ENCODE data around the gene RALGAPB. TPM values are rescaled to one million over a fixed set of nuclear protein-coding genes. Genes with fewer than 3 reads are reported as not detected.

Gene RALGAPB
- total RNA-seq, 2 donors from 2014 or later: 24.8 to 30.1 TPM

DNA sequence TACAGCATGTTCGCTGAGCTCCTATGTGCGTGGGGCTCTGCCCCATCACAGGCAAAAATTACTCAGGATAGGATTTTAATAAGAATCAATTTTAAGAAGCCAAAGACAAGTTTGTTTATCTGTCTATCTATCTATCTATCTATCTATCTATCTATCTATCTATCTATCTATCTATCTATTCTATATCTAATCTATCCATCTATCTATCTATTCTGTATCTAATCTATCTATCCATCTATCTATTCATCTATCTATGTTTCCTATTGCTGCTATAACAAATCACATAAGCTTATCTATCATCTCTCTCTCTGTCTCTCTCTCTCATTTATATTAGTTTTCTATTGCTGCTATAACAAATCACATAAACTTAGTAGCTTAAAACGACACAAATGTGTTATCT lies 130.6 kb downstream of the RALGAPB start:
- Mint-ChIP-seq H3K36me3 (ENCODE audit: low read depth) (no peaks in the 10 kb centered on the region), H3K4me3 (no peak overlapping the region), H3K27ac (no peak overlapping the region), H3K27me3 (peaks cover 48% of the 10 kb centered on the region), H3K4me1 (peaks cover 7% of the 10 kb centered on the region), H3K9me3 (no peaks in the 10 kb centered on the region)
- ATAC-seq (replicated peaks): no peak

DNA sequence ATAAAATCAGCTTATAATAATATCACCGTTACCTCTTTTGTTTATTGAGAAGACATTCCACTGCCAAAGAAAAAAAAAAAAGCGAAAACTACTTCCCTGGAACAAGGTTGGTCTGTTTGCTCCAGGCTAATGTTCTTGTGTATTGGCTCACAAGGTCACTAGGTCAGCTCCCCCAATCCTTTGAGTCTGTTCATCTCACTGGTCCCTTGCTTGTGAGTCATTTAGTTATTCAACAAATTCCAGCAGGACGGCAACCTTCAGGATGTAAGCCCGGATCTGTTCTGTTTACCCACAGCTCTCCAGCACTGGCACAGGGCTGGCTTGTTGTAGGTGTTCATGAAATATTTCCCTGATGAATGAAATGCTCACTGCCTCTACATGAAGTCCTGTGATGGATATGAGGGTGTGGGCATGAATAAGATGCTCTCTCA lies 132.2 kb downstream of the RALGAPB start:
- Mint-ChIP-seq H3K4me1 (peaks cover 7% of the 10 kb centered on the region), H3K27ac (no peak overlapping the region), H3K9me3 (no peaks in the 10 kb centered on the region), H3K27me3 (peaks cover 49% of the 10 kb centered on the region), H3K36me3 (ENCODE audit: low read depth) (no peaks in the 10 kb centered on the region), H3K4me3 (no peak overlapping the region)
- no peak for ATAC-seq (replicated peaks)

DNA sequence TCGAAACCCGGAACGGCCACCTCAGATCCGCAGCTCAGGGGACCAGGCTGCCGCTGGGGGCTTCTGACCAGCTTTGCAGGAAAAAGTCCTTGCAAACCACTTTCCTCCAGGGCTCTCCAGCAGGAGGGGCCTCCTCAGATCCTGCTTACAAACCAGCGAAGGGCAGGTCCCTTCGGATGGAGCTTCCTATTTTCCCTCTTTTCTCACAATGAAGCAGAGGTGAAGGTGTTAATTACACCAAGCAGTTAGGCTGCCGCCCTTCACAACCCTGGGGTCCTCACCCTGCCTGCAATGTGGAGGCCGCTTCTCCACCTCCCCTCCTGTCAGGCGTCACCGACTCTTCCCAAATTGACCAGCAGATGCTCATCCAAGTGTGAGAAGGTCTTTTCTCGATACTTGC lies 134.7 kb downstream of the RALGAPB start:
- Mint-ChIP-seq H3K27me3 (peaks cover 34% of the 10 kb centered on the region), H3K36me3 (ENCODE audit: low read depth) (no peaks in the 10 kb centered on the region), H3K4me3 (no peak overlapping the region), H3K27ac (no peak overlapping the region), H3K4me1 (no peaks in the 10 kb centered on the region), H3K9me3 (no peaks in the 10 kb centered on the region)
- ATAC-seq (replicated peaks): no peak

DNA sequence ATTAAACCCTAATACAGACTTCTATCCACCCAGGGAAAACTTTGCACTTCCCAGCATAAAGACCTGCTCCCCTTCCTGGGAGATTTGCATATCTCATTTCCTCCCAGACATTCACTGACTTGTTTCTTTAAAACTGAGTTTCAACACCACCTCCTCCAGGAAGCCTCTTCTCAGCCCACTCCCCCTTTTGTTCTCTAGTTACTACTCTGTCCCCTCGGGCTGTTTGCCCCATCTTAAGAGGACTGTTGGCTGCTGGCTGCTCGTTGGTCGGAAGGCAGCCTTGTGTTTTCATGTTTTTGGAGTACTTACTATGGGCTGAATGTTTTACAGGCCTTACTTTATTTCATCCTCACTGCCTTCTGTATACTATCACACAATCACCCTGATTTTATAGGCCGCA lies 135.5 kb downstream of the RALGAPB start:
- no peak for ATAC-seq (replicated peaks)
- no peak overlapping the region for H3K27ac Mint-ChIP-seq
- no peaks in the 10 kb centered on the region for H3K4me1 Mint-ChIP-seq
- peaks cover 32% of the 10 kb centered on the region for H3K27me3 Mint-ChIP-seq
- no peaks in the 10 kb centered on the region for H3K36me3 Mint-ChIP-seq (ENCODE audit: low read depth)
- H3K9me3 Mint-ChIP-seq: no peaks in the 10 kb centered on the region
- no peak overlapping the region for H3K4me3 Mint-ChIP-seq

DNA sequence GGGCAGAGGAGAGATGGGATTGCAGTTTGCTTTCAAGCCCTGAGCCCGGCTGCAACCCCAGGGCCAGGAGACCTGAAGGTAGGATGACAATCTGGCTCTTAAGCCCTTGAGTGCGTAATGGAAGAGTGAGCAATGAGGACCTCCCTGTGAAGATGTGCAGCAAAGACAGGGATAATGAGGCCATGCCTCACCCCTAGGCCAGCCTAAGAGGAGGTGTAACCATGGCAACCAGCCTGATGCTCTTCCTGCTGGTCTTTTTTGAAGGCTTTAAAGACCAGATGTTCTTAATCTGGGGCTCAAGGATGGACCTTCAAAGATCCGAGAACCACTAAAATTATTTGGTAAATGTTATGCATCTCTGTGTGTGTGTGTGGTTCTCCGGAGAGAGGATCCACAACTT lies 137.2 kb downstream of the RALGAPB start:
- H3K36me3 Mint-ChIP-seq (ENCODE audit: low read depth): no peaks in the 10 kb centered on the region
- peaks cover 26% of the 10 kb centered on the region for H3K27me3 Mint-ChIP-seq
- no peak for ATAC-seq (replicated peaks)
- H3K9me3 Mint-ChIP-seq: no peaks in the 10 kb centered on the region
- no peaks in the 10 kb centered on the region for H3K4me1 Mint-ChIP-seq
- H3K27ac Mint-ChIP-seq: no peak overlapping the region
- no peak overlapping the region for H3K4me3 Mint-ChIP-seq

DNA sequence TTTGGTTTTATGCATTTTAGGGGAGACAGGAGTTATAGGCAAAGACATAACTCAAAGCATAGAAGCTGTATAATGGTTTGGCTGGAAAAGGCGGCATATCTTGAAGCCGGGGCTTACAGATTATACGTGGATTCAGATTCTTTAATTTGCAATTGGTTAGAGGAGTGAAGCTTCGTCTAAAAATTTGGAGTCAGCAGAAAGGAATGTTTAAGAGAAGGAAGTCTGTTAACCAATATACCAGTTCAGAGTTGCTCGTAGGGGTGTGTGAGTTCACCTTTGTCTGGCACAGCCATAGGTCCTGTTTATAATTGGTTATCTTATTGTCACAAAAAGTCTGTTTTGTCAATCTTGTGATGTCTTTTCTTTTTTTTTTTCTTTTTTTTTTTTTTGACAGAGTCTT lies 137.9 kb downstream of the RALGAPB start:
- Mint-ChIP-seq H3K27ac (no peak overlapping the region), H3K9me3 (no peaks in the 10 kb centered on the region), H3K27me3 (peaks cover 21% of the 10 kb centered on the region), H3K4me1 (no peaks in the 10 kb centered on the region), H3K36me3 (ENCODE audit: low read depth) (no peaks in the 10 kb centered on the region), H3K4me3 (no peak overlapping the region)
- ATAC-seq (replicated peaks): no peak

DNA sequence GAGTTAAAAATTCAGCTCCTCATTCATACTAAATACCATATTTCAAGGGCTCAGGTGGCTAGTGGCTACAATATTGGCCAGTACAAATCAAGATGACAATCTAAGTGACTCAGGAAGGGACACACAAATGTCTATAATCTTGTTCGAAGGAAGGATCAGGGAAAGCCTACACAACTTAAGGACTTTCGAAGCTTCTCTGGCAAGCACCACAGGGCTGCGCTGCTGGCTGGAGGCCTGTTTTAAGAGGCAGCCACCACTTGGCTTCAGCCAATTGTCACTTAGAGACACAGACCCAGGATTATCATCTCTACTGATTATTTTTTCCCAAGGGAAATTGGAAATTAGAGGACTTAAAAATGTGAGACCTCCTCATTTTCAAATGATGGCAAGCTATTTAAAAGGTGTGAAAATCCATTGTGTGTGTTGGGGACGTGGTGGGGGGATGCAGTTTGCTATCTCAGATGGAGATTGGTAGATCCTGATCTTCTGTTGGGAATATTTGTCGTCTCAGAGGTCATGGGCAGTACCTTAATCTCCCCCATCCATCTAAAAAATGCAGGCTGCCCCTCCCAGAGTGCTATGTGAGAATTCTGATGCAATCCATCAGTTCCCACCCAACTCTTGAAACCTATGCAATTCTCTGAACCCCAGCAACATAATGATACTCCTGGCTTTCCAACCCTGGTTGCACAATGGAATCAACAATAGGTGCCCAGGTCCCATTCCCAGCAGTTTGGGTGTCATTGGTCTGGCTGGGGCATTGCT lies 140.3 kb downstream of the RALGAPB start:
- Mint-ChIP-seq H3K27ac (no peak overlapping the region), H3K9me3 (no peaks in the 10 kb centered on the region), H3K36me3 (ENCODE audit: low read depth) (no peaks in the 10 kb centered on the region), H3K4me1 (no peaks in the 10 kb centered on the region), H3K4me3 (no peak overlapping the region), H3K27me3 (peaks cover 23% of the 10 kb centered on the region)
- no peak for ATAC-seq (replicated peaks)

DNA sequence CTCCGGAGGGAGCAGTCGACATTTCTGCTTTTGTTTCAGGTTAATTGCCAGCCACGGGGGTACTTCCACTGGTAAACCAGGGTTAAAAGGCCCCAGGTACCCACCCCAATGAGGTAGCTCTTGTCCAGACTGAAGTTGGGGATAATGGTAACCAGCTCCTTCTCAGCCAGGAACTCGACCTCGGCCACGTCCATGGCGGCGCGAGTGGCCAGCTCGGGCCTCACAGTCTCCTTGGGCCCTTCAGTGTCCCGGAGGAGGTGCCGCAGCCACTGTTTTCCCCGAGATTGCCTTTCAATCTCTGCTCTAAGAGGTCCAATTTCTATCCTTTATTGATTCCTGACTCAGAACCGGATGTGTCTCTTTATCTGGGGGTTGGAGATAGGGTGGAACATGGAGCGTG lies 142.6 kb downstream of the RALGAPB start:
- Mint-ChIP-seq H3K27ac (no peak overlapping the region), H3K9me3 (no peaks in the 10 kb centered on the region), H3K4me1 (no peaks in the 10 kb centered on the region), H3K36me3 (ENCODE audit: low read depth) (no peaks in the 10 kb centered on the region), H3K27me3 (peaks cover 28% of the 10 kb centered on the region), H3K4me3 (no peak overlapping the region)
- ATAC-seq (replicated peaks): no peak

DNA sequence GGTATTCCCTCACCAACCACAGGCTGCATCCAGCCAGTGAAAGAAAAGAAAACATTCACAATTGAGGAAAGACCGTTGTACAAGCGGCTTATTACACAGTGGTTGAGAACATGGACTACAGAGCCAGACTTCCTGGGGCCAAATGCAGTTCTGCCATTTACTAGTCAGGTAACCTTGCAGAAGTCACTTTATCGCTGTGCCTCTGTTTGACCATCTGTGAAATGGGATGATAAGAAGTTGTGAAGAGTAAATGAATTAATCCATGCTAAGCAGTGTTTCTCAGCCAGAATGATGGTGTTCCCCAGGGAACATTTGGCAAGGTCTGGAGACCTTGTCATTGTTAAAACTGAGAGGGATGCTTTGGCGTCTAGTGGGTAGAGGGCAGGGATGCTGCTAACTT lies 143.8 kb downstream of the RALGAPB start:
- Mint-ChIP-seq H3K27ac (no peak overlapping the region), H3K4me1 (no peaks in the 10 kb centered on the region), H3K36me3 (ENCODE audit: low read depth) (no peaks in the 10 kb centered on the region), H3K4me3 (no peak overlapping the region), H3K9me3 (no peaks in the 10 kb centered on the region), H3K27me3 (peaks cover 35% of the 10 kb centered on the region)
- no peak for ATAC-seq (replicated peaks)

DNA sequence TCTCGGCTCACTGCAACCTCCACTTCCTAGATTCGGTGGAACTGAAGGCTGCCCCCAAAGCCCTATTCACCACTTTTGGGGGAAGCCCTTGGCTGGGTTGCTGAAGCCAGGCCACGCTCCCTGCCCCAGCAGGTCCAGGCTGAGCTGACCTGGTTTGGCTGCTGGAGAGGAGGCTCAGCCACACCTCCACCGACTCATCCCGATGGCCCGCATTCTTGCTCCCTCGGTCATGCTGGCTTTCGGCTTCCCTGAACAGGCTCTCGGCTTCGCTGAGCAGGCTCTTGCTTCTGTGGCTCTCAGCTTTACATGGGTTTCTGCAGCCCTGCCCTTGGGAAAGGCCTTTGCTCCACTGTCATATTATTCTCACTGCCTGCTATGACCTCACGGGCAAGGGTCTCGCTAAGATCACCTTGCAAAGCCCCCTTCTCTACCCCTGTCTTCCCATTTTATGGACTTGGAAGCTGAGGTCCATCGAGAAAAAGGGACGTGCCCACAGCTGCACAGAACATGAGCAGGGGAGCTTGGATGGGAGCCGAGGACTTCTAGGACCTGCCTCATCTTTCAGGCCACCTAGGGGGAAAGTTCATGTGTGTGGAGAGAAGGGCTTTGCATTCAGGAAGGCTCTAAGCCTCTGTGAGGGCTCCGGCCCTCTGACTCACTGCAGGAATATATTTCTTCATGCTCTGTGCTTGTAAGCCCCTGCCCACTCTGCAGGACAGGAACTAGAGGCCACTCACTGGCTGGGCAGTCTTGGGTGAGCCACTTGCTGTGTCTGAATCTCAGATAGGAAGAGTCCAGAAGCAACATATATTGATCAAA lies 144.6 kb downstream of the RALGAPB start:
- no peak overlapping the region for H3K4me3 Mint-ChIP-seq
- no peaks in the 10 kb centered on the region for H3K36me3 Mint-ChIP-seq (ENCODE audit: low read depth)
- H3K27ac Mint-ChIP-seq: no peak overlapping the region
- H3K4me1 Mint-ChIP-seq: no peaks in the 10 kb centered on the region
- no peaks in the 10 kb centered on the region for H3K9me3 Mint-ChIP-seq
- no peak for ATAC-seq (replicated peaks)
- H3K27me3 Mint-ChIP-seq: peaks cover 36% of the 10 kb centered on the region

DNA sequence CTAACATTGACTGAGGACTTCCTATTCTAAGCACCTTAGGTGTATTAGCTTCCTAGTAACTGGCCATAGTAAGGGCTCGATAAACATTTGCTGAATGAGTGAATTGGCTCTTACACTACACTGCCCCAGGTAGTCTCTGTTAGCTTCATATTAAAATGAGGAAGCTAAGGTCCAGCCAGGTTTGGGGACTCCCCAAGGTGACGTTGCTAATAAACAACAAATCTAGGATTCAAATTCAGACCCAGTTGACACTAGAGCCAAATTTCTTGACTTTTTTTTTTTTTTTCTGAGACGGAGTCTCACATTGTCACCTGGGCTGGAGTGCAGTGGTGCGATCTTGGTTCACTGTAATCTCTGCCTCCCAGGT lies 145.2 kb downstream of the RALGAPB start:
- H3K9me3 Mint-ChIP-seq: no peaks in the 10 kb centered on the region
- H3K27ac Mint-ChIP-seq: no peak overlapping the region
- H3K36me3 Mint-ChIP-seq (ENCODE audit: low read depth): no peaks in the 10 kb centered on the region
- no peak overlapping the region for H3K4me3 Mint-ChIP-seq
- peaks cover 32% of the 10 kb centered on the region for H3K27me3 Mint-ChIP-seq
- ATAC-seq (replicated peaks): no peak
- no peaks in the 10 kb centered on the region for H3K4me1 Mint-ChIP-seq

DNA sequence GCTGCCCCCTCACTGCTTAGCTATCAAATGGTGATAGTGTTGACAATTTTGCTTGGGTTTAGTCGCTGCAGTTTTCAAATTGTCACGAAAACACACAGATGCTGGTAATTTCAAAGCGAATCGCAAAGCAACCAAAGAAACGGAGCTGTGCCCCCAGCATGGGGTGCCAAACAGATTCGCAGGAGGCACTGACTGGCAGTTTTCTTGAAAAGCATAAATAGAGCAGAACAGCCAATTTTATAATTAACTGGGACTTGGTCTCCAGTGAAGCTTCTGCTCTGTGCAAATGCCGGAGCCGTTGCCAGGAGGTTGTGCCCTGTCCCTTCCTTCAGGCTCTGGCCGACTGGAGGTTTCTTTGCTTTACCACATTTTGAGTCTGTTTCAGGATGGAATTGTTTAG lies 147.8 kb downstream of the RALGAPB start:
- no peak for ATAC-seq (replicated peaks)
- peaks cover 4% of the 10 kb centered on the region for H3K9me3 Mint-ChIP-seq
- peaks cover 27% of the 10 kb centered on the region for H3K27me3 Mint-ChIP-seq
- H3K36me3 Mint-ChIP-seq (ENCODE audit: low read depth): no peaks in the 10 kb centered on the region
- H3K4me3 Mint-ChIP-seq: no peak overlapping the region
- H3K4me1 Mint-ChIP-seq: no peaks in the 10 kb centered on the region
- no peak overlapping the region for H3K27ac Mint-ChIP-seq

DNA sequence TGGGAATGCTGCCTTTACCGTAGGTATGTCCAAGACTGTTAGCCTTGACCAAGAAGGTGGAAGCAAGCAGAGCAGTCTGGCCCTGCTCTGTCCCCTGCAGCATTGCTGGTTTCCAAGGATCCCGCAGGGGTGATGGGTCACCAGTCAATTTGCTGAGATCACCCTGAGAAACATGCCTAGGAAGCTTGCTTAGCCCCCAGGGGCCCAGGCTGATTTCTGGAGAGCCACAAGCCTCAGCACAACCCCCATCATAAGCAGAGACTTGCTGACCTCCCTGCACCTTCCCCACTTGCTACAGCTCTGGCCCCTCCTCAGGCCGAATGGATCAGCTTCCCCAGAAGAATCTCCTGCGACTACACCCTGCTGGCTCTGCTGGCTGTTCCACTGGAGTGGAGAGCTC lies 150.4 kb downstream of the RALGAPB start:
- Mint-ChIP-seq H3K27me3 (peaks cover 21% of the 10 kb centered on the region), H3K27ac (no peak overlapping the region), H3K4me1 (peaks cover 5% of the 10 kb centered on the region), H3K36me3 (ENCODE audit: low read depth) (no peaks in the 10 kb centered on the region), H3K9me3 (peaks cover 4% of the 10 kb centered on the region), H3K4me3 (no peak overlapping the region)
- no peak for ATAC-seq (replicated peaks)

DNA sequence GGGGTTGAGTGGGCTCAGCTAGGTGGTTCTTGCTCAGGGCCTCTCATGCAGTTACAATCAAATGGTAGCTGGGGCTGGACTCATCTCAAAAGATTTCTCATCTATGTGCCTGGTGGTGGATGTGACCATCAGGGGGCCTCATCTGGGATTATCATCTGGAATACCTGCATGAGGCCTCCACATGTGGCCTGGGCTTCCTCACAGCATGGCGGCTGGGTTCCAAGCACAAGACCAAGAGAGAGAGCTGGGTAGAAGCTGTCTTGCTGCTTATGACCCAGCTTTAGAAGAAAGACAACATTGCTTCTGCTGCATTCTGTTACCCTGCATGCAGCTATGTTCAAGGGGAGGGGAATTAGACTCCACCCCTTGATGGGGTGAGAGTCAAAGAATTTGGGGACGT lies 151.4 kb downstream of the RALGAPB start:
- no peaks in the 10 kb centered on the region for H3K36me3 Mint-ChIP-seq (ENCODE audit: low read depth)
- no peak for ATAC-seq (replicated peaks)
- peaks cover 4% of the 10 kb centered on the region for H3K9me3 Mint-ChIP-seq
- H3K4me1 Mint-ChIP-seq: peaks cover 5% of the 10 kb centered on the region
- H3K4me3 Mint-ChIP-seq: no peak overlapping the region
- no peak overlapping the region for H3K27ac Mint-ChIP-seq
- H3K27me3 Mint-ChIP-seq: peaks cover 17% of the 10 kb centered on the region

DNA sequence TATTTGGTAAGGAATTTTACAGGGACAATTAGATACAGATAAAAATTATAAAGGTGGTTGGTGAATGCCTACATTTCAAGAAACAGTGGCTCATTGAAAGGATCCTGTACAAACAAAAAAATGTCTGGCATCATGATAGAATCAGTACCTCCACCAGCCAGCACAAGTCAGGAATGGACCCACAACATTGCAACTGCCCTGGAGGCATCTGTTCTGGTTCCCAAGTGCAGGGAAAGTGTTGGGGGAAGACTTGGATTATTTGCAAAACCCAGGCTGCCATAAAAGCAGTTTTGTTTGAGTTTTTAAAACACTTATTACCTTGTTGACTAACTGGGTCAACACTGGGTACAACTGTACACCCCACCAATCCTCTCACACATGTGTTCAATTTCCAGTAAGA lies 153.3 kb downstream of the RALGAPB start:
- H3K4me3 Mint-ChIP-seq: no peak overlapping the region
- H3K27me3 Mint-ChIP-seq: peaks cover 9% of the 10 kb centered on the region
- ATAC-seq (replicated peaks): no peak
- H3K4me1 Mint-ChIP-seq: peaks cover 5% of the 10 kb centered on the region
- H3K27ac Mint-ChIP-seq: no peak overlapping the region
- H3K9me3 Mint-ChIP-seq: peaks cover 4% of the 10 kb centered on the region
- no peaks in the 10 kb centered on the region for H3K36me3 Mint-ChIP-seq (ENCODE audit: low read depth)
